SKM-1 treated with dmso at 0.1 percent for 144 hours (cell line): ENCODE measurements around the gene PCDH9.

Experiments
- DNase-seq: peaks from one replicate; lab custom pipeline; 2025; ENCODE audit not compliant: unreplicated experiment; lab: John Stamatoyannopoulos, UW

The PCDH9 gene

DNA sequence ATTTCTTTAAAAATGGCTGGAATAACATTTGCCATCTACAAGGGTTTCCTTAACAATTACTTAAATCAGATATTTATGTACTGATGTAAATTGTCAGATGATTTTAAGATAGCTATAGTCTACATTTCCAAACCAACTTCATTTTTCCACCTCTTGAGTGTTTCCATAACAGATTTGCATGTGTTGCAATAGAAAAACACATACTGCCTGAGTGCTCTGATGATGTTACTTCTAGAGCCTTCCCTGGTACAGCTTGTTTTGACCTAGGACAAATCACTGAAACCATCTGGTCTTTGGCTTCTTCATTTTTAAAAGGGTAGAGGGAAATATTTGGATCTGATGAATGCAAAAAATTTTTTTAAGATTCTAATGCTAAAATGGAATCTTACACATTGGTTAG, 245.9 kb downstream of the PCDH9 start:
- no peak for DNase-seq

DNA sequence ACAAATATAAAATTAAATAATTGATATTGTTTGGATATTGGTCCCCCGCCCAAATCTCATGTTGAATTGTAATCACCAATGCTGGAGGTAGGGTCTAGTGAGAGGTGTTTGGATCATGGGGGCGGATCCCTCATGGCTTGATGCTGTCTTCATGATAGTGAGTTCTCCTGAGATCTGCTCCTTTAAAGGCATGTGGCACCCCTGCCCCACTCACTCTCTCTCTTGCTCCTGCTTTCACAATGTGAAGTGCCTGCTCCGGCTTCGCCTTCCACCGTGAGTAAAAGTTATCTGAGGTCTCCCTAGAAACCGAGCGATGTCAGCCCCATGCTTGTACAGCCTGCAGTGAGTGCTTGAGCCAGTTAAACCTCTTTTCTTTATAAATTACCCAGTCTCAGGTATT, 248.2 kb downstream of the PCDH9 start:
- no peak for DNase-seq

DNA sequence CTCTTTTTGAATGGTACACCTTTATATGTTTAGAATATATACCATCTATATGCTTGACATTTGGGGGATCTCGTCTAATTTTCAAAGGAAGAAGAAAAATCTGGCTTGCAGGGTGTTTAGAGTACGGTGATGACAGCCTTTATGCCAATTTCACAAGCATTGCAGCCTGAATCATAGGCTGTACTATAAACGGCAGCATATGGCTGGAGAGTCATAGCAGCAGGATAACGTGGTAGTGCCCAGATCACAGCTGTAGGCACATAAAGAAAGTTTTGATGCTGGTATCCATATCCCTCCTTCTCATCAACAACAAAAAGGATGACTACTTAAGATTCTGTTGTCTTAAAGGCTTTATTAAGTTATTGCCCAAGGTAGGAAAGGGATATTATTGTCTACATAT, 253.0 kb downstream of the PCDH9 start:
- DNase-seq, result no peak

DNA sequence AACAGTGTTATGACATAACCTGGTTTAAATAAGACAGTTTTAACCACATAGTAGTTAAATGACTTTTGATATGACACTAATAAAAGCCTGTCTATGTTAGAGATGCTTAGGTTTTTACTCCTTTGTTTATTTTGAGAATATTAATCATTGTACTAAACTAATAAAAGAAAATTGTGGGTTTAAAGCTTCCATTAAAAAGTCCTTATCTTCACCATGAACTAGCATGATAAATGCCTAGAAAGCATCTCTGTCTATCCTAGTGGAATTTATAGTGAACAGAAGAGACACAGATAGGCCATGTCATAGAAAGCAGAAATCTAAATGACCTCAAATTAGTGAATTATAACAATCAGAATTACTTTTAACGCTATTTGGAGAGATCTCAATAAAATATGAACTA, 255.2 kb downstream of the PCDH9 start:
- DNase-seq, result no peak

DNA sequence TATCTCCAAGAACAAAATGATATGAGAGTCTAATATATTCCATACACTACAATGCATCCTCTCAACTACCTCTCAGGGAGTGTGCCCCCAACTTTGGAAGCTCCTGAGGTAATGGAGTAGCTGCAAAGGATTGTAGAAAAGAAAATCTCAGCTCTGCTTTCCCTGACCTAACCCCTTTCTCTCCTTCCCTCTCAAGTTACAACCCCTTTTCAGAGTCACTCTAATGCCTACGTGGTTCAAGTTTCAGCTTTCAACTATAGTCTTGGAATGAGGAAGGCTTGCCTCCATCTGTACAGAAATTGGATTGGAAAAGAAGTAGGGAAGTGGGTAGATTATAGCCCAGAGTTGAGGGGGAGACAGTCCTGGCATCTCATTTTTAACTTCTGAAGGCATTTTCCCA, 256.0 kb downstream of the PCDH9 start:
- no peak for DNase-seq

DNA sequence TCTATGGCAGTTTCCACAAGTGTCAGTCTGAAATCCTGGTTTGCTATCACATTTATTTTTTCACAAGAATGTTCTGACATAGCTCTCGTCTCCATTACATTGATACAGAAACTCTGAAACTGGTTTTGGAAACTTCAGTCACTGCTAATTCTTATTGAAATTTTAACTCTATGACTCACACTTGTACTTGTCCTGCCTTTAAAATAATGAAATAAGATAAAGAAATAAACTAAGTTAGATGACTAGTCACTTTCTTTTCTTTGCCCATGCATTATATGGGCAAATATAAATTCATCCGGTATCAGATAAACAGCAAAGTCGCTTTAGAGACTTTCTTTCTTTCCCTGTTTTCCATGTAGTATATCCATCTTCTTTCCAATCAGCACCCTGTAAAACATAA, 257.5 kb downstream of the PCDH9 start:
- no peak for DNase-seq

DNA sequence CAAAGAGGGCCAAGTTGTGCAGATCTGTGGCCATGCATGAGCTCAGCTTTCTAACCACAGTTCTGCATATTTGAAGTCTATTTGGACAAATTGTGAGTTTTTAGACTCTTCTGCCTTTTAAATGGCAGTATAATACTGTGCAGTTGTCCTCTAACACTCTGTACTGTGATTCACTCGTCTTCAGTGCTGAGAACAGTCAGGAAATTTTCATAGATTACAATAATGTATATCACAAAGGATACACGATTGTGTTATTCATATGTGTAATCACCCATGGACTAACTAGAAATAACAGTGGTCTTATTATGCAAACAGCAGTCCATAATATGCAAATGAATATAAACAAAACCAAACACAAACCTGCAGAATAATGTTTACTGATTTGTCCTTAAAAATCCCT, 259.1 kb downstream of the PCDH9 start:
- no peak for DNase-seq

DNA sequence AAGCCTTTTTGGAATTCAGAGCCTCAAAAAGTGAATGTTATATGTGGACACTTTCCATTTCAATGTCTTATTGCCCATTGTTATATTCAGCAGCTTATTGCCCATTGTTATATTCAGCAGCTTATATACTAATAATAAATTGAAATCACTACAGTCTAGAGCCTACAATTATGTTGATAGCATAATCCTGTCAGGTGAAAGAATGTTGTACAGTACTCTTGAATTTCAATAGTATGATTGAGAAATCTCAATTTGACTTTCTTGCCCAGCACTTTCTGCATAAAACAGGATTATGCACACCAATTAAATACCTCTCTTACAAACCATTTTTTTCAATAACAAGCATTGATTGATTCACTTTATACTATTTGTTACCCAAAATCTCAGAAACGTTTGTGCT, 260.8 kb downstream of the PCDH9 start:
- DNase-seq, result no peak

DNA sequence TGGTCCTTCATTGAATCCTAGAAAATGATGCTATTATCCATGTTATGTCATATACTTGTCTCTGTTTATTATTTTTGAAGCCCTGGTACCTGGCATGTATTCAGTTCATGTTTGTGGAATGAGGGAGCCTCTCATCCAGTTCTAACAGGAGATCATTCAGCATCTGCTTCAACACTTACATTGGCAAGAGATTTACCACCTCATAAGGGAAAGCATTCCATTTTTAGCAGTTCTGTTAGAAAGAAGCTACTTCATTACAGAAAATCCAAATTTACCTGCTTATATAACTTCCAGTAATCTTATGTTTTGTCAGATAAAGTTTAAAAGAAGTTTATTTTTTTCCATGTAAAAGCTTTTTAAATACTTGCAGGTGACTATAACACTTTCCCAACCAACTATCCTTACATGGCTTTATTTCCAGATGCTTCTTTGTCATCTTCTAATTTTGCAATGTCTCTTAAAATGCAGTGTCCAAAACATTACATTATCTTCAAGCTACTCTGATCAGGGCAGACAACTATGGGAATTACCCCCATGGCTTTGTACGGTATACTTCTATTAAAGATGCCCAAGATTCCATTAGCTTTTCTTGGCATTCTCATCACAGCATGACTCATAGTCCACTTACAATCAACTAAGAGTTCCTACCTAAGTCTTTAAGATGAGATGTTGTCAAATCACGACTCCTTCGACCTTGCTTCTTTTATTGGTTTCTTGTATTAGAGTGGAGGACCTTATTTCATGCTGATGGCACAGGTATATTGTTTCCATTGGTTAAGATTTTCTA, 262.1 kb downstream of the PCDH9 start:
- no peak for DNase-seq

DNA sequence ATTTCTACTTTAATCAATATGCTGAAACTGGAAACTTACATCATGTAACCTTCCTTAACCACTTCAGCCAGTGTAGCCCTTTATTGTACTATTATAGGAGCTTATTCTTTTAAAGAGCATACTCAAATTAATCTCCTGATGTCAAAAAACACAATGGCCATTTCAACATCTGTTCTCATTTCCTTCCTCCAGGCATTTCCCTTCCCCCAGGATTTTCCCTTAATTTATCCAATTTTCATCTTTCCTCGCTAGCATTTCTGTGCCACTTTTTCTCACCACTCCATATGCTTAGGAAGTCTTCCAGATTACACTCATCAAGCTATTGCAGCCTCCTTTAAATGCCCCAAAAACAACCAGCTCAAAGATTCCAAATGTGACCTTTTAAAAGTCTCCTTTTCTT, 265.0 kb downstream of the PCDH9 start:
- DNase-seq, result no peak

DNA sequence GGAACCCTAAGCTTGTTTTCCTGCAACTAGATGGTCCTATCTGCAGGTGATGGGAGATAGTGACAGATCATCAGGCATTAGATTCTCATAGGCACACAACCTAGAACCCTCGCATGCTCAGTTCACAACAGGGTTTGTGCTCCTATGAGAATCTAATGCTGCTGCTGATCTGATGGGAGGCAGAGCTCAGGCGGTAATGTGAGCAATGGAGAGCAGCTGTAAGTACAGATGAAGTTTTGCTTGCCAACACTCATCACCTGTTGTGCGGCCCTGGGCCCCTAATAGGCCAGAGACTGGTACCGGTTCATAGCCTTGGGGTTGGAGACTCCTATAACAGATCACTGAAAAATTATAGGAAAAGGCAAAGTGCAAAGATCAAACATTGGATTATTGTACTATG, 267.2 kb downstream of the PCDH9 start:
- no peak for DNase-seq

DNA sequence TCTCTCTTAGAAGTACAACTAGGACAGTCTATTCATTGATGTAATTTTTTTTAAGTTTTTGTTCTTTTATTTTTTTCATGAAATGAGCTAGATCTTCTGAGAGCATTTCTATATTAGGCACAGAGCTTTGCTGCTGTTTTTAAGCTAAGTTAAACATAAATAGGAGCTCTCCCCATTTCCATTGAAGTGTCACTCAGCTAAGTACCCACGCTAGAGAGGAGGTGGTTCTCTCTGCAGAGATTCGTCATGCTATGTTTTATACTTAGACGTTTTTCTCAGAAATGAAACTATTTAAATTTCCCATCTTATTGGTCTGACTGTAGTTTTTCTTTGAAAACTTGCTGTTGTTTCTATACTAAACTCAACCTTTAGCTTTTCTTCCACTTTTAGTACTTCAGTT, 271.5 kb downstream of the PCDH9 start:
- DNase-seq, result no peak

DNA sequence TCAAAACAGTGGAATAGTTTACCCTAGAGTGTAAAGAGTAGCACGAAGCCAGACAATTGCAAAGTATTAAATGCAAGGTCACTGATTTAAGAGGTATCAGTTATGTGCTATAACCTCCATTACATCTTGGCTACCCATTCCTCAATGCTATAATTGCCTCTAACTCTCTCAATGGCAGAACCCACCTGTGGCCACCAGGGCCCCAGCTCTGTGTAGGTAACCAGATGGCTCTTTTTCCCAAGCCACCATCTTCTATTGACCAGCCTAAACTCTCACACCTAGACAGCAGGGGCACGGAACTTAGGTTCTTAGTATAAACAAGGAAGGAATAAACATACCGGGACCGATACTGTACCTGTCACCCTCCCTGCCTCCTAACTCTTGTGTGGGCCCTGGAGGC, 277.6 kb downstream of the PCDH9 start:
- no peak for DNase-seq

DNA sequence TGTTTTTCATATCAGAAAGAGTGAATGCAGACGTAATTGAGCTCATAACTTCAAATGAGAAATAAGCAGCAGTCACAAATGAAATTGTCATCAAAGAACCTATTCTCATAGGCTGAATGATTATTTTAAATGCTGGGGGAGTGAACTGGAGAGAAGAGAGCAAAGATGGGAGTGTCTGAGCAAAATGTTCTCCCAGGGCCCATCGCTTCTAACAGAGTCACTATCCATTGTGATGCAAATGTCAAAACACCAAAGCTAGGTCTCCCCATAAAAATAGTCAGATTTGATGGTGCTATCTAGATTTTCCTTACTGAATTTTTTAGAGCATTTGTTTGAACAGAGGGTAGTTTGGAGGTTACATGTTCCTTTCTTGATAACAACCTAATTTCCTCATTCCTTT, 278.7 kb downstream of the PCDH9 start:
- DNase-seq, result no peak

DNA sequence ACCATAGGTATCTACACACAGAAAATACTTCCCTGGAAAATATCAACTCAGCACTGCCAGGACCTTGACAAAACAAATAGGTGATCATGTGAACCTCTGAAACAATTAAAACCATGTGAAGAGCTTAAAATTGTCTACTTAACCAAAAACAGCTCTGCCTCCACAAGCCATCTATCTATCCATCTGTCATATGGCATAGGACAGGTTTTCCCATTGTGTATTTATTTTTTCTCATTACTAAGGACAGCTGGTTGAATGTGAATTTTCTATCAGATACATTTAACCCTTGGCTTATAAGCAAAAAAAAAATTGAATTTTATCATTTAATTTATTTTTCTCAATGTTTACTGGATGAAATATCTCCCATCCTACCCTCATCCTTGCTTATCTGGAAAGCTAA, 279.5 kb downstream of the PCDH9 start:
- DNase-seq, result no peak

DNA sequence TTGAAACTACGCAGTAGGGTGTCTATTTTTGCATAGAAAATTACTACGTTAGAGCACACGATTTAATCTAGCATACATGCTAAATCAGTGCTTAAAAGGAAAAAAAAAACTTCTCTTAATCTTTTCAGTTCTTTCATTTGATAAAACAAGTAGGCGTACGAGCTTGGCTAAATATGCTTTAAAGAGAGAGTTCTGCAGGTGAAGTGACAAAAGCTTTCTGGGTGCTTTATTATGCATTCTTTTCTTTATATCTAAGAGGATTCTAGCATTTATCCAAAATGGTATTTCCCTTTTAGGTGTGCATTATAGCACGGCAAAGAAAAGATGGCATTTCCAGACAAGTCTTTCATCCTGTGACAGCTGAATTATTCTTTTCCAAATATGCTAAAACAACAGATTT, 281.2 kb downstream of the PCDH9 start:
- DNase-seq, result no peak

DNA sequence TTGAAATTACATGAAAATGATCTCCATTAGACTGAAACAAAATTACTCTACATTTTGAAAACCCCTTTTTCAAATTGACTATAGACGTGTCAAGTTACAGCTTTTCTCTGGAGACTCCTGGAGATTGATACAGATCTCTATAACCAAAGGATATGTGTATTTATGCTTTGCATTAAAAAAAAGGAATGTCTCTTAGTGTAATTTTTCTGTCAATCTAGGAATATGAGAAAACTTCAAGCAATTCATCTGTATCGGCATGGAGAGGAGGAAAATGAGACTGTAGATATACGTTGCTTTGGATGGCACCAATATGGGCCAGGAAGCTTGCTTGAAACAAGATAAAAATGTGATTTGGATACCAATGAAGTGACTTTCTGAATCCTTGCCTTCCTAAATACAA, 286.6 kb downstream of the PCDH9 start:
- DNase-seq, result no peak

DNA sequence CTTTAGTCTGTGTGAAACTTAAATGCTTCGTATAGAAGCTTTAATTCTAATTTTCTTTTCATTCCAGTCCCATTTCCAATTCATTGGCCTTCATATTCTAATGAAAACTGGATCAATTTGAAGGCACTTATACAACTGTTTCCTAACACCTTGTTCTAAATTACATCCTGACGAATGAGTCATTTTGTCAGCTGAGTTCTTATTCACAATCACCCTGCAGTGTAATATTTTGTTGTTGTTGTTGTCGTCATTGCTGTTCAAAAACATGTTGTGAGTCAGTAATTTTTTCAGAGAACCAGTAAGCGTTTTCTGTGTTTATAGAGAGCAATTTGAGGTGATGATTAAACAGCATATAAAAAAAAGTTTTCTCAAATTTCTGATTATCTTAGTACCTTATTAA, 290.0 kb downstream of the PCDH9 start:
- no peak for DNase-seq

DNA sequence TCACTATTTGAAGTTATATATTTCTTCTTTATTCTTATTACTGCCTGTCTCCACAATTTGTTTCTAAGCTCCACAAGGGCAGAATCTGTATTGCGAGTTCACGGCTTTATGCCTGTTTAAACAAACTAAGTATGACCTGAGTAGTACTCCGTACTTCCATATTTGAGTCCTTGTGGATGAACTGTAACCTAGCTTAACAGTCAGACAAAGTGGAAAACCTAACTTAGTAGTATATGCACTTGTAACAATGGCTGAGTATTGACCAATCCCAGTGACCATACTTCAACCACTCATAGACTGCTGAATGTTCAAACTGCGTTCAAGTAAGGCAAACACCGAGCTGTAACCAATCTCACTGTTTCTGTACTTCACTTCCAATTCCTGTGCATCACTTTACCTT, 292.7 kb downstream of the PCDH9 start:
- no peak for DNase-seq

DNA sequence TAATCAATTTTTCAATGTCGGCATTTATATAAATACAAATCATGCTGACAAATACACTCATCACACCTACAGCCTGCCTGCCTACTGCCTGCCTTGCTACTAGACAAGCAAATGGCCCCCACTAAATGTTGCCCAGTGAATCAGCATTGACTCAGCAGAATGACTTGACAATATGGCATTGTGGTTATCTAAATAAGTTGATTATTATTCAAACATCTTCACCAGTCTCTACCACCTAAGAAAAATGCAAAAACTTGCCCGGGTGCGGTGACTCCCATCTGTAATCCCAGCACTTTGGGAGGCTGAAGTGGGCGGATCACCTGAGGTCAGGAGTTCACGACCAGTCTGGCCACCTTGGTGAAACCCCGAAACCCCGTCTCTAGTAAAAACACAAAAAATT, 296.1 kb downstream of the PCDH9 start:
- DNase-seq, result no peak

DNA sequence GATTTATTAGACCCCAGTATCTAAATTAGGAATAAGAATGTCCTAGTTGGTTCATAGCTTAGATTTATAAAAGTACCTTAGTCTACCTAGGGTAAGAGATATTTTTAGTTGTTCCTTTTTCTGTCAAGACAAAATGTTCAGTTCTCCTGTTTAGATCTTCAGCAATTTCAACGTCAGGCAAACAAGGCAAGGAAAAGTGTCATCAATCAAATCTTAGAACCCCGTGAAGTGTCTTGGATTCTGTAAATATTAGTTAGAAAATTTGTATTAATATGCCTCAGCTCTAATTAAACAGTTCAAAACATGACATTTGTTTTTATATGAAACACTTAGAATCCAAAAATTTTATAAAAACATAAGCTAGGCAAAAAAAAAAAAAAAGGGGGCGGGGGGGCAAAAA, 296.6 kb downstream of the PCDH9 start:
- no peak for DNase-seq

DNA sequence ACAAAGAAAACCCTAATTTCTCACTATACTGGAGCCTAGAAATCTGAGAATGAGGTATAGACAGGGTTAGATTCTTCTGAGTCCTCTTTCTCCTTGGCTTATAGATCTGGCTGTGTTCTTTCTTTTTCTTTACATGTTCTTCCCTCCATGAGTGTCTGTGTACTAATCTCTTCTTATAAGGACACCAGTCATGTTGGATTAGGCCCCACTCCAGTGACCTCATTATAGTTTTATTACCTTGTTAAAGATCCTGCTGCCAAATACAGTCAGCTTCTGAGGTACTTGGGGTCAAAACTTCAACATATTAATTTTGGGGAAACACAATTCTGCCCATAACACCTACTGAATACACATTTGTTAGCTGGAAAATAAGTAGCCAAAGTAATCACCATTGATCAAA, 302.6 kb downstream of the PCDH9 start:
- no peak for DNase-seq

DNA sequence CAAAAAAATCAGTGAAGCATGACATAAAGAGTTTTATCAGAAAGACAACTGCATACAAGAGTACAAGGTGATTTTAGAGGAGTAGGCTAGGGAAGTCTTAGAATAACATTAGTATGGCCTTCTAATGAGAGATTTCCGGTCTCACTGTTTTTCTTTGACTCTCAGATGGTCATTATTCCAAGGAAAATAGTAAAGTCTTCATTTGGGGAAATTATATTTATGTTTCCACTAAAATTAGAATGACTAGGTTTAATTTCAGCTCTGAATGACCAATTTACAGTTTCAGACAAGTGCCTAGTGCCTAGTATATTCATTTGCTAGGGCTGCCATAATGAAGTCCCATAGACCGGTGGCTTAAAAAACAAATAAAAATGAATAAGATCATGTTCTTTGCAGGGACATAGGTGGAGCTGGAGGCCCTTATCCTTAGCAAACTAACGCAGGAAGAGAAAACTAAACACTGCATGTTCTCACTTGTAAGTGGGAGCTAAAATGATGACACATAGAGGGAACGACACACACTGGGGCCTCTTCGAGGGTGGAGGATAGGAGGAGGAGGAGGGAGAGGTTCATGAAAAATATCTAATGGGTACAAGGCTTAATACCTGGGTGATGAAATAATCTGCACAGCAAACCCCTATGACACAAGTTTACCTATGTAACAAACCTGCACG, 303.1 kb downstream of the PCDH9 start:
- no peak for DNase-seq
